ENCODE data around the gene CORO2B. TPM values are rescaled to one million over a fixed set of nuclear protein-coding genes. Genes with fewer than 3 reads are reported as not detected.

CORO2B gene
- total and polyA plus RNA-seq, 2 of the 13 experiments (the other 11 are each of a cell fraction or from before 2014, with no cell fraction given), result 0.35 to 0.63 TPM

DNA sequence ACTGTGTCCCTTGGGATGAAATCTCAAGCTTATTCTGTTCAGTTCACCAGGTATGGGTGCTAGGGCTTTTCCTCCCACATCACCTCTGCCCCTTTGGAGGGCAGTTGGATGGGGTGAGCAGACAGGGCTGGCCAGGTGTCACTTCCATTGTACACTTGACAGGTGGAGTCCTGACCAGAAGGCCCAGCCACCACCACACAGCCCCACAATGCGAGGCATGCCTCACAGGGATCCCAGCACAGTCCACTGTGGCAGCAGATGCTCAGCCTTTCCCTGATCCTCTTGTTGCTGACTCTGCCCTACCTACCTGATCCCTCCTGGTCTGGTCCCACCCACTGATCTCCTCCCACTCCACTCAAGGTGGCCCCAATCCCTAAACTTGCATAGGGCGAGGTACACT, 153.7 kb downstream of the CORO2B start:
- Histone ChIP-seq H2AFZ (ENCODE audit: low read length) (no peak overlapping the region), H3K79me2 (ENCODE audit: insufficient read depth, low read length) (no peaks in the 10 kb centered on the region), H3K4me1 (ENCODE audit: insufficient read depth, low read length) (no peaks in the 10 kb centered on the region), H3K36me3 (replicated peaks in 1 of 2; ENCODE audit: control insufficient read depth in 1 of 2, insufficient read depth in 2 of 2, low read length in 2 of 2) (no peaks in the 10 kb centered on the region), H3K4me3 (replicated peaks in 1 of 3; ENCODE audit: insufficient read depth in 1 of 3, low read depth in 2 of 3, low read length in 3 of 3) (no peak overlapping the region), H3K27ac (ENCODE audit: extremely low read length, insufficient read depth, low read length) (no peak overlapping the region), H3K27me3 (ENCODE audit: control insufficient read depth in 1 of 2, insufficient read depth in 2 of 2, low read length in 2 of 2) (peaks cover 0 to 23% of the 10 kb centered on the region in 2 experiments; a peak in 2 of 5 replicates), H3K9me3 (ENCODE audit: low read length) (no peaks in the 10 kb centered on the region), H4K20me1 (ENCODE audit: insufficient read depth, low read length) (no peaks in the 10 kb centered on the region), H3K4me2 (ENCODE audit: low read depth, low read length) (no peak overlapping the region), H3K9ac (ENCODE audit: insufficient read depth, low read depth, low read length) (no peak overlapping the region)
- FAIRE-seq, result no peak
- CTCF ChIA-PET (ENCODE audit: low intra/inter-chr PET ratio, low total read pairs), result no interaction called here
- POLR2A ChIA-PET, result no interaction called here
- DNase-seq (ENCODE audit: low spot score), result no peak
- WGBS (ENCODE audit: low lambda C conversion rate), result 14% methylated on average over 1 of the region's 2 CpGs
- no TSS peak for BruUV-seq (replicated peaks)
- TF ChIP-seq, protein P1, sequence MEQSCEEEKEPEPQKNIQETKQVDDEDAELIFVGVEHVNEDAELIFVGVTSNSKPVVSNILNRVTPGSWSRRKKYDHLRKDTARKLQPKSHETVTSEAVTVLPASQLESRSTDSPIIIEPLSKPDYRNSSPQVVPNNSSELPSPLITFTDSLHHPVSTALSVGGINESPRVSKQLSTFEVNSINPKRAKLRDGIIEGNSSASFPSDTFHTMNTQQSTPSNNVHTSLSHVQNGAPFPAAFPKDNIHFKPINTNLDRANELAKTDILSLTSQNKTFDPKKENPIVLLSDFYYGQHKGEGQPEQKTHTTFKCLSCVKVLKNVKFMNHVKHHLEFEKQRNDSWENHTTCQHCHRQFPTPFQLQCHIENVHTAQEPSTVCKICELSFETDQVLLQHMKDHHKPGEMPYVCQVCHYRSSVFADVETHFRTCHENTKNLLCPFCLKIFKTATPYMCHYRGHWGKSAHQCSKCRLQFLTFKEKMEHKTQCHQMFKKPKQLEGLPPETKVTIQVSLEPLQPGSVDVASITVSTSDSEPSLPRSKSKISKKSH (CRISPR knock-in tag; IDR thresholded peaks at IDR 0.05; ENCODE audit: borderline replicate concordance), result no peak
- TF ChIP-seq ZNF747 (CRISPR knock-in tag; IDR thresholded peaks at IDR 0.05; ENCODE audit: borderline replicate concordance) (no peak), RCOR2 (CRISPR knock-in tag; IDR thresholded peaks at IDR 0.05) (no peak), ZNF652 (CRISPR knock-in tag; IDR thresholded peaks at IDR 0.05; ENCODE audit: borderline replicate concordance, low read depth) (no peak), RFX3 (CRISPR knock-in tag; IDR thresholded peaks at IDR 0.05) (no peak), ZNF558 (CRISPR knock-in tag; IDR thresholded peaks at IDR 0.05; ENCODE audit: borderline replicate concordance) (no peak)
- in situ Hi-C loops (cut with HindIII; ENCODE audit: extremely low pct_ligation_motif_present, low pct_unique_long_range_greater_than_20kb), result loop anchor here (5.0 kb wide), 1 partner anchor 145 kb away; no protein-coding TSS in a partner anchor
- intact Hi-C loops (cut with micrococcal nuclease; ENCODE audit: unreplicated experiment), result no loop called here
- ATAC-seq, result no peak

DNA sequence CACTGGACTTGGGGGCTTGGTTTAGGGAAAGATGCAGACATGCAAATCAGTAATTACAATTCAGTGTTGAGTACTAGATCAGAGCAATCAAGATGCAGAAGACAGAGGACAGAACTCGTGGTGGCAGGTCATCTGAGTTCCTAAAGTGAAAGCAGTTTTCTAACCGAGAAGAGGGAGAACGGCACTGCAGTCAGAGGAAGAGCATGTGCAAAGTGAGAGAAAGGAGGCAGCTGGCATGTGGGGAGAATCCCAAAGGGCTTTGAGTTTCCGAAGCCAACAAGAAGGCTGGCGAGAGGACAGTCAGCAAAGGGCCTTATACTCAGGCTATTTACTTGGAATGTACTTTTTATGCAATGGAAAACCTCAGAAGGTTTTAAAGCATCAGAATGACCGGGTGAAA, 154.9 kb downstream of the CORO2B start:
- in situ Hi-C loops (cut with HindIII; ENCODE audit: extremely low pct_ligation_motif_present, low pct_unique_long_range_greater_than_20kb), result loop anchor here (5.0 kb wide), 1 partner anchor 144 kb away; no protein-coding TSS in a partner anchor
- Histone ChIP-seq H4K20me1 (ENCODE audit: insufficient read depth, low read length) (no peaks in the 10 kb centered on the region), H3K4me1 (ENCODE audit: insufficient read depth, low read length) (no peaks in the 10 kb centered on the region), H3K9ac (ENCODE audit: insufficient read depth, low read depth, low read length) (no peak overlapping the region), H3K27me3 (ENCODE audit: control insufficient read depth in 1 of 2, insufficient read depth in 2 of 2, low read length in 2 of 2) (peaks cover 0 to 13% of the 10 kb centered on the region in 2 experiments; a peak in 2 of 5 replicates), H3K4me3 (replicated peaks in 1 of 3; ENCODE audit: insufficient read depth in 1 of 3, low read depth in 2 of 3, low read length in 3 of 3) (no peak overlapping the region), H3K79me2 (ENCODE audit: insufficient read depth, low read length) (no peaks in the 10 kb centered on the region), H3K4me2 (ENCODE audit: low read depth, low read length) (no peak overlapping the region), H3K9me3 (ENCODE audit: low read length) (no peaks in the 10 kb centered on the region), H2AFZ (ENCODE audit: low read length) (no peak overlapping the region), H3K27ac (ENCODE audit: extremely low read length, insufficient read depth, low read length) (no peak overlapping the region), H3K36me3 (replicated peaks in 1 of 2; ENCODE audit: control insufficient read depth in 1 of 2, insufficient read depth in 2 of 2, low read length in 2 of 2) (no peaks in the 10 kb centered on the region)
- ATAC-seq (no peak), DNase-seq (ENCODE audit: low spot score) (no peak), FAIRE-seq (no peak)
- ChIA-PET CTCF (ENCODE audit: low intra/inter-chr PET ratio, low total read pairs) (no interaction called here), POLR2A (no interaction called here)
- 8% methylated on average over 6 of the region's 6 CpGs for WGBS (ENCODE audit: low lambda C conversion rate)
- BruUV-seq (replicated peaks), result no TSS peak
- intact Hi-C loops (cut with micrococcal nuclease; ENCODE audit: unreplicated experiment), result no loop called here
- no peak for TF ChIP-seq FOXO1 (CRISPR knock-in tag; IDR thresholded peaks at IDR 0.05)
- no peak for TF ChIP-seq ZNF44 (CRISPR knock-in tag; IDR thresholded peaks at IDR 0.05)
- TF ChIP-seq AHR (CRISPR knock-in tag; IDR thresholded peaks at IDR 0.05), result no peak
- no peak for TF ChIP-seq ZNF34 (CRISPR knock-in tag; IDR thresholded peaks at IDR 0.05; ENCODE audit: borderline replicate concordance)
- no peak for TF ChIP-seq SNAI1 (CRISPR knock-in tag; IDR thresholded peaks at IDR 0.05; ENCODE audit: borderline replicate concordance)
- TF ChIP-seq TBX2 (CRISPR knock-in tag; IDR thresholded peaks at IDR 0.05; ENCODE audit: borderline replicate concordance), result no peak
- TF ChIP-seq, protein P2, sequence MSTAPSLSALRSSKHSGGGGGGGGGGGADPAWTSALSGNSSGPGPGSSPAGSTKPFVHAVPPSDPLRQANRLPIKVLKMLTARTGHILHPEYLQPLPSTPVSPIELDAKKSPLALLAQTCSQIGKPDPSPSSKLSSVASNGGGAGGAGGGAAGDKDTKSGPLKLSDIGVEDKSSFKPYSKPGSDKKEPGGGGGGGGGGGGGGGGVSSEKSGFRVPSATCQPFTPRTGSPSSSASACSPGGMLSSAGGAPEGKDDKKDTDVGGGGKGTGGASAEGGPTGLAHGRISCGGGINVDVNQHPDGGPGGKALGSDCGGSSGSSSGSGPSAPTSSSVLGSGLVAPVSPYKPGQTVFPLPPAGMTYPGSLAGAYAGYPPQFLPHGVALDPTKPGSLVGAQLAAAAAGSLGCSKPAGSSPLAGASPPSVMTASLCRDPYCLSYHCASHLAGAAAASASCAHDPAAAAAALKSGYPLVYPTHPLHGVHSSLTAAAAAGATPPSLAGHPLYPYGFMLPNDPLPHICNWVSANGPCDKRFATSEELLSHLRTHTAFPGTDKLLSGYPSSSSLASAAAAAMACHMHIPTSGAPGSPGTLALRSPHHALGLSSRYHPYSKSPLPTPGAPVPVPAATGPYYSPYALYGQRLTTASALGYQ (CRISPR knock-in tag; IDR thresholded peaks at IDR 0.05), result no peak
- TF ChIP-seq ZNF678 (CRISPR knock-in tag; IDR thresholded peaks at IDR 0.05), result no peak
- TF ChIP-seq ZNF30 (CRISPR knock-in tag; IDR thresholded peaks at IDR 0.05), result no peak

All from HepG2 (cell line).